ENCODE results near the gene CCDC91. TPM values are rescaled to one million over a fixed set of nuclear protein-coding genes. Genes with fewer than 3 reads are reported as not detected.

CCDC91 gene
- total and polyA plus RNA-seq, 2 of the 4 experiments (the other 2 are of a cell fraction), result 8.6 to 14.7 TPM

- Histone ChIP-seq H2AK9ac (replicated peaks; ENCODE audit: low read depth, low read length, poor library complexity) (no peak overlapping the region), H2BK5ac (ENCODE audit: low read depth, low read length, poor library complexity, severe bottlenecking) (no peak overlapping the region), H2BK15ac (ENCODE audit: low read depth, low read length) (no peak overlapping the region), H2AFZ (replicated peaks; ENCODE audit: low read length, poor library complexity) (no peak overlapping the region), H4K5ac (ENCODE audit: low read depth, low read length) (no peak overlapping the region), H3K4ac (ENCODE audit: low read depth, low read length) (no peak overlapping the region), H3K27me3 (ENCODE audit: control insufficient read depth, insufficient read depth, low read length) (no peaks in the 10 kb centered on the region), H3K9me1 (ENCODE audit: insufficient read depth, low read length) (no peaks in the 10 kb centered on the region), H3K9ac (ENCODE audit: low read depth, low read length) (no peak overlapping the region), H3K4me2 (ENCODE audit: low read depth, low read length) (no peak overlapping the region), H3K23ac (ENCODE audit: low read depth, low read length) (no peak overlapping the region), H3K79me1 (ENCODE audit: low read depth in 1 of 2, low read length in 2 of 2) (no peaks in the 10 kb centered on the region), H3K36me3 (ENCODE audit: control insufficient read depth, insufficient read depth, low read length) (no peaks in the 10 kb centered on the region), H3K18ac (ENCODE audit: low read depth, low read length) (no peak overlapping the region), H4K20me1 (ENCODE audit: insufficient read depth, low read length) (no peaks in the 10 kb centered on the region), H4K8ac (ENCODE audit: low read depth in 2 of 2, low read length in 2 of 2) (no peak overlapping the region), H3K4me1 (ENCODE audit: control insufficient read depth, insufficient read depth, low read length) (no peaks in the 10 kb centered on the region), H3K27ac (ENCODE audit: insufficient read depth, low read length) (no peak overlapping the region), H2BK20ac (ENCODE audit: low read depth, low read length) (no peak overlapping the region), H4K91ac (ENCODE audit: insufficient read depth, low read depth, low read length) (no peak overlapping the region), H3K14ac (replicated peaks; ENCODE audit: low read depth, low read length) (no peak overlapping the region), H3K9me3 (ENCODE audit: control insufficient read depth, insufficient read depth, low read length) (no peaks in the 10 kb centered on the region), H3K4me3 (ENCODE audit: insufficient read depth, low read depth, low read length) (no peak overlapping the region), H2BK120ac (ENCODE audit: low read depth, low read length) (no peak overlapping the region), H3K56ac (ENCODE audit: extremely low read depth, insufficient read depth, low read length) (no peak overlapping the region), H2AK5ac (ENCODE audit: low read depth, low read length) (no peak overlapping the region)
- ChIA-PET POLR2A (ENCODE audit: unreplicated experiment) (no interaction called here), CTCF (no interaction called here)
- TF ChIP-seq NFE2L2 (IDR thresholded peaks at IDR 0.05; ENCODE audit: low read depth, low read length) (no peak), BHLHE40 (IDR thresholded peaks at IDR 0.05; ENCODE audit: low read depth, low read length) (no peak), RAD21 (IDR thresholded peaks at IDR 0.05; ENCODE audit: low read length) (no peak), MXI1 (IDR thresholded peaks at IDR 0.05; ENCODE audit: borderline replicate concordance, low read depth, low read length) (no peak), RFX5 (IDR thresholded peaks at IDR 0.05; ENCODE audit: low read depth, low read length) (no peak), USF2 (IDR thresholded peaks at IDR 0.05; ENCODE audit: low read depth, low read length) (no peak), MAFK (IDR thresholded peaks at IDR 0.05; ENCODE audit: low read depth, low read length) (no peak), CEBPB (IDR thresholded peaks at IDR 0.05; ENCODE audit: low read depth, low read length) (no peak), RCOR1 (IDR thresholded peaks at IDR 0.05; ENCODE audit: insufficient replicate concordance, low read length) (no peak), POLR2A (IDR thresholded peaks at IDR 0.05; ENCODE audit: low read depth, low read length) (no peak), CHD1 (IDR thresholded peaks at IDR 0.05; ENCODE audit: low read depth, low read length) (no peak), ELK1 (IDR thresholded peaks at IDR 0.05; ENCODE audit: borderline replicate concordance, low read depth, low read length) (no peak), SMC3 (IDR thresholded peaks at IDR 0.05; ENCODE audit: low read depth, low read length) (no peak), MAZ (IDR thresholded peaks at IDR 0.05; ENCODE audit: borderline replicate concordance, low read depth, low read length) (no peak), CTCF (conservative IDR thresholded peaks at IDR 0.05; ENCODE audit: low read depth, low read length) (no peak), FOS (IDR thresholded peaks at IDR 0.05; ENCODE audit: low read depth, low read length) (no peak)
- ATAC-seq (ENCODE audit: low read depth) (no peak), DNase-seq (peak; percentile 29)
- intact Hi-C loops (cut with micrococcal nuclease) (no loop called here), in situ Hi-C loops (cut with MboI; ENCODE audit: low sequenced_read_pairs) (no loop called here), dilution Hi-C loops (cut with HindIII; ENCODE audit: low sequenced_read_pairs, unreplicated experiment) (no loop called here)
- BruUV-seq (replicated peaks), result no TSS peak
Observed at GRCh38 chr12:28446031-28446430, 255.8 kb downstream of the CCDC91 start.

Measured in IMR-90 (cell line).